HG02610 (cell line): Measurements from ENCODE around the gene GRPEL2.

Experiments
- ATAC-seq: cut with Tn5 transposase; IDR thresholded peaks from one replicate; pipeline ENCODE4 v1.9.1; 2021; ENCODE audit warnings: mild to moderate bottlenecking, moderate library complexity; ENCODE audit not compliant: unreplicated experiment

GRPEL2 gene

DNA sequence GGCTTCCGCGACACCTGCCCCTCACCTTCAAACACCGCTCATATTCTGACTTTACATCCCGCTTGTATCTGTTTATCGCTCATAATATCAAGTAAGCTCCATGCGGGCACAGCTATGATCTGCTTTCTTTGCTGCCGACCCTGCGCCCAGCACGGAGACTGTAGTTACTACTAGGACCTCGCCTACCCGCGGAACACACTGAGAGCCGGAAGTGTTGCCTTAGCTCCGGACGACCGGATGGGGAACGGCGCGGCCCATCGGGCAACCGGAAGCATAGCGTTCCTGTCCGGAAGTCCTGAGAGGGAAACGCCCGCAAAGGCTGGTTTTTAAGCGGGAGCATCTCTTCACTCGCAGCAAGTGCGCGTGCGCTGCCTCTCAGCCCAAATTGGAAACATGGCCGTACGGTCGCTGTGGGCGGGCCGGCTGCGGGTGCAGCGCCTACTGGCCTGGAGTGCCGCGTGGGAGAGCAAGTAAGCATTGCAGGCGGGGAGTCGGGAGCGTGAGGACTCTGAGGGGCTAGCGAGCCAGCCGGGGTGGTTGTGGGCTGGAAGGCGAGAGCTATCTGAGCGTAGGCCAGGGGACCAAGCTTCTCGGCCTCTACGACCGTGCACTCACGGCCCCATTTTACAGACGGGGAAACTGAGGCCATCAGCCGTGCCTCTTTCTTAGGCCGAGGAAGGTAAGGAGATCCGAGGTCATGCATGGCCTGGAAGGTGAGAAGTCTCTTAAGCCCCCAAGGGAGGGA is at the start of gene GRPEL2:
Gene GRPEL2, plus strand, starts transcription at position 353 of the 745 bp plus-strand sequence. Its CDS starts 41 bp downstream, at position 394.
- ATAC-seq = peak; percentile 99

- no peak for ATAC-seq
Observed at GRCh38 chr5:149297340-149298025, 47.8 kb upstream of the GRPEL2 start.

DNA sequence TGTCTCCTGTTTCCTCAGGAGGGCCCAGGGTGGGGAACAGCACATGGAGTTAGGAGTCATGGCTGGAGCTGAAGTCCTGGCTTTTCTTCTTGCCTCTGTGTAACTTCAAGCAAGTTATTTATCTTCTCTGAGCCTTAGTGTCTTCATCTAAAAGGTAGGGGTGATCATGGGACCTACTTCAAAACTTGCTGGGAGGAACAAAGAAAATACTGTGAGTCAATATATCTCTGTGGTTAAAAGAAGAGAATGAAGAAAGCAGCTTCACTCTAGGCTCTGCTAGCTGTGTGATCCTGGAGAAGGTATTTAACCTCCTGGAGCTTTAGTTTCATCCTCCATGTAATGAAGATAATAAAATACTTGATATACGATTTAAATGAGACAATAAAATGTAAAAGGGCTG is 47.1 kb upstream of the GRPEL2 start:
- no peak for ATAC-seq

DNA sequence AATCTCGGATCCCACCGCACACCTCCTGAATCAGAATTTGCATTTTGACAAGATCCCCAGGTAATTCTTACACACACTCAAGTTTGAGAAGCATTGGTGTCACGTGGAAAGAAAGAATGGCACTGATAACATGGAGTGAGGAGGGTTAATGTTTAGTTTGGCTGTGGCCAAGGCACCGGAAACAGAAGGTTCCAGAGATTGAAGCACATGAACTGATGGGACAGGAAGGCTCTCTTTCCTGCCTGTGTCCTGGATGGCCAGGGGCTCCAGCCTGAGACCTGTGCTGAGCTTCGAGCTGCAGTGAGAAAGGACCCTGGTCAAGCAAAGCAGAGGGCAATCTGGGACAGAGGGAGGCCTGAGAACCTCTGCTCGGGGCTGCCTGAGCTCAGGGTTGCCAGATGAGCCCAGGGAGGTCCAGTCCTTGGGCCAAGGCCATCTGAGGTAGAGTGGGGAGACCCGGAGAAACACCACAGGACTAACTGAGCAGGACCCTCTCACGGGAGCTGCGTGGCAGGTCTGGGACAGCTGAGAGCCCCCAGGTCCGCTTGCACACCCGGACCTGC is 46.4 kb upstream of the GRPEL2 start:
- ATAC-seq = no peak

GRCh38 chr5:149299451-149300054 is 45.7 kb upstream of the GRPEL2 start:
- ATAC-seq = no peak

DNA sequence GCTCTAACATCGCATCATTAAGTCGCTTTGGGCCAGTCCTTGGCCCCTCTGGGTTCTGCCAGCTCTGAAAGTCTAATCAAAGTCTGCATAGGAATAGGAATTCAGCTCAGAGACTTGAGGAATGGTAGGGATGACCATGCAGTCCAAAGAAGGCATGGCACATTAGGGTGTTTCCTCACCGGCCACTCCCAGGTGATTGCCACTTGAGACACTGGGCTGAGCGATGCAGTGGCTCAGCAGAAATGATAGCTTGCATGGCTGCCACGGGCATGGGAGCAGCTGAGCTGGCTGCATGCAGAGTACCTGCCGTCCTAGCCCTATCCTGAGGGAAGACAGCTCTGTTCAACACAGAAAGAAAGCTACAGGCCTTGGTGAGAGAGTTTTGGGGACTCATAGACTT is 44.9 kb upstream of the GRPEL2 start:
- ATAC-seq = no peak

DNA sequence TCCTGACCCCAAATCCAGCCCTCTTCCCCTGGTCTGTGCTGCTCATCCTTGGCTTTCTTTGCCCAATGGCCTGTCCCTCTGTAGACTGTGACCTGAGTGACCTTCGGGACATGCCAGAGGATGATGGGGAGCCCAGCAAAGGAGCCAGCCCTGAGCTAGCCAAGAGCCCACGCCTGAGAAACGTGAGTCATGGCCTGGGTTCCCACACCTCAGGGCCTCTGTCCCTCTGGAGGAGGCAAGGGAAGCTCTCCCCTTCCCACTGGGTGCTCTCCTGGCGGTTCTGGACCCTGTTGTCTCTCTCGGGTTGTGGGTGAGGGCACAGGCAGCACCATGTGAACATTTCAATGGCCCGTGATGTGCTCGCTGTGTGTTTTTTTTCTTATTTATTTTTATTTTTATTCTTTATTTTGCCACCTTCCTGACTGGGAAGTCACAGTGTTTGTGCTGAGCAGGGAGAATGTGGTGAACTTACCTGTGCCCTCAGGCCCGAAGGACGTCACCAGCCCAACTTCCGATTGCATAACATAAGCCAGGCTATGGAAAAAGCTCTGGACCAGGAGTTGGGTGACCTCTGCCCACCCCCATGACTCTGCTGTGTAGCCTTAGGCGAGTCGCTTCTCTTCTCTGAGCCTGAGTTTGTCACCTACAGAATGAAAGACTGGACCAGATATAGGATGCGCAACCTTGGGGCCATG is 44.1 kb upstream of the GRPEL2 start:
- ATAC-seq = no peak

GRCh38 chr5:149301744-149302380 is 43.4 kb upstream of the GRPEL2 start:
- ATAC-seq = no peak

DNA sequence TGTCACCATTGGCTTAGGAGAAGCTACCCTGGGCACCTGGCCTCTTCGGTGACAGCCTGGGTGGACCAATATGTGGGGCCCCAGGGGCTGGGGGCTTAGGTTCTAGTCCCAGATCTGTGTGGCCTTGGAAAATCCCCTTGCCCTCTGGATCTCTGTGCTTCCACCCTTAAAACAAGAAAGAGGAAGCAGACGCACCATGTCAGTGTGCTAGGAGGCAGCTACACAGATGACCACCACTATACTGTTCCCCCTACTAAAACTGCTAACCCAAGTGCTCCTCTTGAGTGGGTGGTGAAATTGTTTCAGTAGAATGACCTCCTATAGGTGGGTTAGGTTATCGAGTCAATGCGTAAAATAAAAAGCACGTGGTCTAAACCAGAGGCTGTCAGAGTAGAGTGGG is 42.7 kb upstream of the GRPEL2 start:
- no peak for ATAC-seq

DNA sequence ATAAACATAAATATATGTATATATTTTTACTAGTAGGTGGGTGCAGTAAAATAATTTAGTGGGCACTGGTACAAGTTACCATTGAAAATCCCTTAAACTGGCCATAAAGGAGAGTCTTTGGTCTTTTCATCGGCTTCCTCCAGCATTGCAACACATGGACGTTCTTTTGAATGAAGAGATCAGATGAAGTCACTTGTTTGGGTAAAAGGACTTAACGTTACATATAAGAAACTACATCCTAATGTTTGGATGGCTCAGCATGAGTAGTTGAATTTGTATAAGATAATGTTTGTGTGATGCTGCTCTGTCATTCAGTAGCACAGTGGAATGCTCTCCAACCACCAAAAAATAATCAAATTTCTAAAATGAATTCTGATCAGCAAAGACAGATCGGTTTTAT is 42.1 kb upstream of the GRPEL2 start:
- ATAC-seq = no peak

- ATAC-seq = no peak
Observed at GRCh38 chr5:149304195-149305078, 40.9 kb upstream of the GRPEL2 start.

DNA sequence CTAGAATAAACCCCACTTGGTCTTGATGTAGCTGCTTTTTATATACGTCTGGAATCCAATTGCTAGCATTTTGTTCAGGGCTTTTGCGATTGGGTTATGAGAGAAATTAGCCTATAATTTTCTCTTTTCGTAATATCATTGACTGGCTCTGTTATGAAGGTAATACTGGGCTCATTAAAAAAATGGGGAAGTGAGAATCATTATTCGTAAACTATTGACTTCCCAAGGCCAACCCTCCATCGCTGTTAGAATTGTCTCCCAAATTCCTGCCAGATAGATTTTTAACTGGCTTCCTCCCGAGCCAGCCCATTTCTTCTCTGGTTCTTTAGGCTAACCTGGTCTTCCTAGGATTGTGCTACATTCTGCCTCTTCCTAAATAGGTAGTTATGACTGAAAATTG is 35.9 kb upstream of the GRPEL2 start:
- ATAC-seq = no peak

DNA sequence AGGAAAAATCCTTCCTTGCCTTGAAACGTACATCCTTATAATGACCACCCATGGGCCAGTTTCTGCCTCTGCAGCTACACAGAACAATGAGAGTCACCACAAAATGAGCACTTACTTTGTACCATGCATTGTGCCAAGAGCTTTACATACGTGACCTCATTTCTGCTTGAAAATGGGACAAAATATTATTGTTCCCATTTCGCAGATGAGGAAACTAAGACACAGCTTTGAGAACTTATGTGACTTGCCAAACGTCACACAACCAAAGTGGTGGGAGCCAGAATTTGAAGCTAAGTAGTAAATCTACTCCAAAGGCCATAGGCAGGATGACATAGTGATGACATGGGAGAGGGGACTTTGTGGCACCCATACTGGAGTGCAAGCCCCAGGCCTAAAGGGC is 34.8 kb upstream of the GRPEL2 start:
- ATAC-seq = no peak

GRCh38 chr5:149310947-149311658 is 34.2 kb upstream of the GRPEL2 start:
- no peak for ATAC-seq

DNA sequence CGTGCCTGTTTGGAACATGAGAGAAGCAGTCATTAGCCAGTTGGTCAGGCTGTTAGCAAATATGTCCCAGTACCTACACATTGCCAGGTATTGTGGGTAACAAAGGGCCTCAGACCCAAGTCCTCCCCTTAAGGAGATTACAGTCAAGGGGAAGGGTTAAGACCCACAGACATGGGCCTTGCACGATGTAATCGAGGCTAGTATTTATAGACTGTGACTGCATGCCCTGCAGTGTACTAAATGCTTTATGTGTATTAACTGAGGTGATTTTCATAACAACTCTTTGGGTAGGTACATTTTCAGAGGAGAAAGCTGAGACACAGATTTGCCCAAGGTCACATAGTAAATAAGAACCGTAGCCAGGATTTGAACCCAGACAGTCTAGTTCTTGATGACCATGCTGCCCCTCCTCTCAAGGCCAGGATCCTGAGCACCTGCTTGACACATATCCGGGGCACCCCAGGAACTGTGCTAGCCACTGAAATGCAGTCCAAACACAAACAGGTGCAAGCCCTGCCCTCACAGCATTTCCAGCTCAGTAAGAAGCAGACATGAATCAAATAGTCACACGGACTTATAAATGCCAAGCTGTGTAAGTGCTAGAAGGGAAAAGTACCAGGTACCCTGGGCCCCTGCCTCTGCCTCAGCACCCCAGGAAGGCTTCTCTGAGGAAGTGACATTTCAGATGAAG is 32.0 kb upstream of the GRPEL2 start:
- no peak for ATAC-seq

- no peak for ATAC-seq
Observed at GRCh38 chr5:149314571-149315111, 30.7 kb upstream of the GRPEL2 start.

- no peak for ATAC-seq
Observed at GRCh38 chr5:149315753-149316152, 29.5 kb upstream of the GRPEL2 start.
